Fibroblast of lung (primary cell): ENCODE results near the gene INPP5A. TPM values are rescaled to one million over a fixed set of nuclear protein-coding genes. Genes with fewer than 3 reads are reported as not detected.

Experiments used
- DNase-seq, 2 donors: peaks; one replicate each; pipeline versions ENCODE4 v3.0.0 to v3.0.0-alpha.2; 2010; ENCODE audit warnings: low read depth in 2 of 2
- H2AFZ ChIP-seq: 2 replicates; pipeline ENCODE4 v1.5.1; 2012; ENCODE audit warnings: low read length, control low read depth, inconsistent platforms
- H3K27ac ChIP-seq: 2 replicates; pipeline ENCODE4 v1.5.1; 2011; ENCODE audit warnings: low read length, control low read depth; ENCODE audit not compliant: insufficient read depth
- H3K27me3 ChIP-seq: 2 replicates; pipeline ENCODE4 v1.5.1; 2011; ENCODE audit warnings: mild to moderate bottlenecking, low read length; ENCODE audit not compliant: control insufficient read depth, insufficient read depth
- H3K36me3 ChIP-seq: 2 replicates; pipeline ENCODE4 v1.5.1; 2011; ENCODE audit warnings: low read length; ENCODE audit not compliant: control insufficient read depth, insufficient read depth
- H3K4me1 ChIP-seq: 2 replicates; pipeline ENCODE4 v1.5.1; 2011; ENCODE audit warnings: low read length; ENCODE audit not compliant: control insufficient read depth, insufficient read depth; ENCODE audit errors: extremely low read depth
- H3K4me2 ChIP-seq: 2 replicates; pipeline ENCODE4 v1.5.1; 2011; ENCODE audit warnings: low read length, control low read depth; ENCODE audit not compliant: insufficient read depth; ENCODE audit errors: extremely low read depth
- H3K4me3 ChIP-seq, 4 experiments: fragments of 200-600 bp in 1 of 4; sonication (generic) in 1 of 4; replicated peaks in 1 of 4; 2 replicates each; pipeline ENCODE4 v1.5.1; 2011 to 2016; ENCODE audit warnings: low read length in 4 of 4, low read depth in 3 of 4, mild to moderate bottlenecking in 3 of 4, control low read depth in 2 of 4, inconsistent platforms in 1 of 4, mixed read lengths in 1 of 4; ENCODE audit not compliant: insufficient read depth in 1 of 4; ENCODE audit errors: control extremely low read depth in 1 of 4
- H3K79me2 ChIP-seq: 2 replicates; pipeline ENCODE4 v1.5.1; 2012; ENCODE audit warnings: mild to moderate bottlenecking, low read length, inconsistent platforms; ENCODE audit not compliant: control insufficient read depth, insufficient read depth
- H3K9ac ChIP-seq: 2 replicates; pipeline ENCODE4 v1.5.1; 2011; ENCODE audit warnings: mild to moderate bottlenecking, low read length, control low read depth; ENCODE audit not compliant: insufficient read depth
- H3K9me3 ChIP-seq: 2 replicates; pipeline ENCODE4 v1.5.1; 2012; ENCODE audit warnings: low read depth, low read length; ENCODE audit not compliant: control insufficient read depth, insufficient read depth
- H4K20me1 ChIP-seq: 2 replicates; pipeline ENCODE4 v1.5.1; 2011; ENCODE audit warnings: low read length; ENCODE audit not compliant: control insufficient read depth, insufficient read depth; ENCODE audit errors: extremely low read depth
- EZH2 ChIP-seq: IDR thresholded peaks from 2 replicates; pipeline ENCODE4 v1.5.1; 2012; ENCODE audit warnings: low read length, control low read depth, mild to moderate bottlenecking; ENCODE audit errors: missing control alignments
- polyA plus RNA-seq, 2 donors: library from polyadenylated mRNA; depleted of rRNA in 1 of 2; stranded (reverse) in 1 of 2; unstranded in 1 of 2; fragments of >200 nt; gene quantifications; 2 replicates each; pipeline ENCODE4 v1.2.1, GENCODE V29; 2011 to 2012; ENCODE audit warnings: missing spikeins in 1 of 2
- total RNA-seq: library from RNA; depleted of rRNA; stranded (reverse); fragments of >200 nt; gene quantifications from 2 replicates; pipeline ENCODE4 v1.2.1, GENCODE V29; 2014
- TF ChIP-seq, protein P1 (sequence below), 2 donors: IDR thresholded peaks in 1 of 2; conservative IDR thresholded peaks in 1 of 2; 1 replicate in 1 of 2; 2 replicates in 1 of 2; pipeline ENCODE4 v1.5.1; 2011 to 2012; ENCODE audit warnings: low read length in 2 of 2, control low read depth in 1 of 2, inconsistent platforms in 1 of 2, low read depth in 1 of 2, mild to moderate bottlenecking in 1 of 2

INPP5A gene
- total and polyA plus RNA-seq, 2 donors (not counting 1 experiment from before 2014, with no cell fraction given) = 24.6 to 39.9 TPM

GRCh38 chr10:132708936-132709335 is 171.3 kb downstream of the INPP5A start:
- no peaks in the 10 kb centered on the region for H3K27me3 ChIP-seq
- no peak for DNase-seq
- no peak overlapping the region for H3K27ac ChIP-seq
- TF ChIP-seq, protein P1, sequence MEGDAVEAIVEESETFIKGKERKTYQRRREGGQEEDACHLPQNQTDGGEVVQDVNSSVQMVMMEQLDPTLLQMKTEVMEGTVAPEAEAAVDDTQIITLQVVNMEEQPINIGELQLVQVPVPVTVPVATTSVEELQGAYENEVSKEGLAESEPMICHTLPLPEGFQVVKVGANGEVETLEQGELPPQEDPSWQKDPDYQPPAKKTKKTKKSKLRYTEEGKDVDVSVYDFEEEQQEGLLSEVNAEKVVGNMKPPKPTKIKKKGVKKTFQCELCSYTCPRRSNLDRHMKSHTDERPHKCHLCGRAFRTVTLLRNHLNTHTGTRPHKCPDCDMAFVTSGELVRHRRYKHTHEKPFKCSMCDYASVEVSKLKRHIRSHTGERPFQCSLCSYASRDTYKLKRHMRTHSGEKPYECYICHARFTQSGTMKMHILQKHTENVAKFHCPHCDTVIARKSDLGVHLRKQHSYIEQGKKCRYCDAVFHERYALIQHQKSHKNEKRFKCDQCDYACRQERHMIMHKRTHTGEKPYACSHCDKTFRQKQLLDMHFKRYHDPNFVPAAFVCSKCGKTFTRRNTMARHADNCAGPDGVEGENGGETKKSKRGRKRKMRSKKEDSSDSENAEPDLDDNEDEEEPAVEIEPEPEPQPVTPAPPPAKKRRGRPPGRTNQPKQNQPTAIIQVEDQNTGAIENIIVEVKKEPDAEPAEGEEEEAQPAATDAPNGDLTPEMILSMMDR (conservative IDR thresholded peaks at IDR 0.05 in 1 of 2, IDR thresholded peaks at IDR 0.05 in 1 of 2; ENCODE audit: low read depth in 1 of 2, low read length in 2 of 2) = no peak
- TF ChIP-seq EZH2 = no peak
- H3K4me3 ChIP-seq = no peak overlapping the region
- H3K9ac ChIP-seq = no peak overlapping the region
- H4K20me1 ChIP-seq = no peaks in the 10 kb centered on the region
- H3K9me3 ChIP-seq = no peaks in the 10 kb centered on the region
- no peaks in the 10 kb centered on the region for H3K79me2 ChIP-seq
- H2AFZ ChIP-seq = no peak overlapping the region
- H3K4me1 ChIP-seq = no peaks in the 10 kb centered on the region
- no peak overlapping the region for H3K4me2 ChIP-seq
- H3K36me3 ChIP-seq = no peaks in the 10 kb centered on the region

- H3K4me2 ChIP-seq = no peak overlapping the region
- no peak overlapping the region for H3K4me3 ChIP-seq
- TF ChIP-seq, protein P1 (conservative IDR thresholded peaks at IDR 0.05 in 1 of 2, IDR thresholded peaks at IDR 0.05 in 1 of 2; ENCODE audit: low read depth in 1 of 2, low read length in 2 of 2) = no peak
- TF ChIP-seq EZH2 = no peak
- H3K4me1 ChIP-seq = no peaks in the 10 kb centered on the region
- H3K27ac ChIP-seq = no peak overlapping the region
- H2AFZ ChIP-seq = no peak overlapping the region
- no peaks in the 10 kb centered on the region for H3K36me3 ChIP-seq
- no peaks in the 10 kb centered on the region for H3K9me3 ChIP-seq
- H3K27me3 ChIP-seq = no peaks in the 10 kb centered on the region
- H3K79me2 ChIP-seq = no peaks in the 10 kb centered on the region
- no peak for DNase-seq
- H3K9ac ChIP-seq = no peak overlapping the region
- H4K20me1 ChIP-seq = no peaks in the 10 kb centered on the region
These were observed 171.9 kb downstream of the INPP5A start for GRCh38 chr10:132709471-132709951.

GRCh38 chr10:132710036-132710686 is 172.6 kb downstream of the INPP5A start:
- no peak for TF ChIP-seq EZH2
- TF ChIP-seq, protein P1 (conservative IDR thresholded peaks at IDR 0.05 in 1 of 2, IDR thresholded peaks at IDR 0.05 in 1 of 2; ENCODE audit: low read depth in 1 of 2, low read length in 2 of 2) = no peak
- no peaks in the 10 kb centered on the region for H3K79me2 ChIP-seq

More at GRCh38 chr10:132710036-132710686, 172.6 kb downstream of the INPP5A start:
- H3K9me3 ChIP-seq = no peaks in the 10 kb centered on the region
- no peak for DNase-seq
- no peak overlapping the region for H2AFZ ChIP-seq
- no peaks in the 10 kb centered on the region for H3K4me1 ChIP-seq
- H3K9ac ChIP-seq = no peak overlapping the region
- H3K27ac ChIP-seq = no peak overlapping the region
- no peak overlapping the region for H3K4me2 ChIP-seq
- no peak overlapping the region for H3K4me3 ChIP-seq
- no peaks in the 10 kb centered on the region for H3K27me3 ChIP-seq
- no peaks in the 10 kb centered on the region for H3K36me3 ChIP-seq
- no peaks in the 10 kb centered on the region for H4K20me1 ChIP-seq
